Cardiac atrium fibroblast (primary cell): ENCODE results near the gene HDAC1. TPM values are rescaled to one million over a fixed set of nuclear protein-coding genes. Genes with fewer than 3 reads are reported as not detected.

ENCODE experiments used
- total RNA-seq: library from RNA; depleted of rRNA; stranded (reverse); fragments of >200 nt; gene quantifications from 2 replicates; pipeline ENCODE4 v1.2.3, GENCODE V29; 2015

The HDAC1 gene
- 67.1 and 70.9 TPM in 2 replicates for total RNA-seq

GRCh38 chr1:32291708-32292538 lies at the start of gene HDAC1:
Gene HDAC1, plus strand, starts transcription at chr1:32292083. Its CDS starts 87 bp downstream, at chr1:32292170.

DNA sequence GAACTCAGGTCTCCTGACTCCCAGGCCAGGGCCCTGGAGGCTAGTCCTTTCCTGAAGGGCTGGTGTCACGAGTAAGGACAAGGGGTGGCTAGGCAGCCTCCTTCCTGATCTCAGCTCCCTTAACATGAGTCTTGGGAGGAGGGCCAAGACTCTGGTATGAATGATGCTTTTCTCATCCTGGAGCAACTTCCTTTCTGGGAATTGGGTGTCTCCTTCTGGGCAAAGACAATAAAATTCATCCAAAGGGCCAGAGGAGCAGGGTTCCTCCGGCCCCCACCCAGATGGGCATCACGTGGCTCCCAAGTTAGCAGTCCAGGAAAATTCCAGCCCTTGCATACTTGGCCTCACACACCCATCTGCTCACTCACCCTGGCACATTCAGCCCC lies 45.0 kb upstream of the HDAC1 start, which contains the start of gene FAM167B:
Gene FAM167B, plus strand, starts transcription at position 335 of the 386 bp plus-strand sequence. CDS start 200 bp downstream, outside the sequence.

GRCh38 chr1:32250893-32251716 lies 40.8 kb upstream of the HDAC1 start, which contains the start of gene LCK:
Gene LCK, plus strand, starts transcription at chr1:32251265. Its CDS starts 23,065 bp downstream, at chr1:32274330.

GRCh38 chr1:32335790-32336590 lies 44.1 kb downstream of the HDAC1 start, which contains the start of gene MARCKSL1:
Gene MARCKSL1, minus strand, starts transcription at chr1:32336233. Its CDS starts 200 bp downstream, at chr1:32336033.

GRCh38 chr1:32362474-32363313 lies 70.8 kb downstream of the HDAC1 start, which contains the start of the genes FAM229A and TSSK3:
Gene FAM229A, minus strand, starts transcription at chr1:32362485. Its CDS starts 394 bp downstream, at chr1:32362091.
Gene TSSK3, plus strand, starts transcription at chr1:32362539. Its CDS starts 163 bp downstream, at chr1:32362702.

Other genes with a start within 250 kb of the HDAC1 start
- 5.0 and 11.4 TPM in 2 replicates for gene TMEM39B, start 219.1 kb upstream of the HDAC1 start, total RNA-seq
- 35.6 and 41.8 TPM in 2 replicates for gene KPNA6, start 184.0 kb upstream of the HDAC1 start, total RNA-seq
- gene TXLNA, start 112.4 kb upstream of the HDAC1 start, total RNA-seq, result 49.5 and 58.6 TPM in 2 replicates
- gene CCDC28B, start 91.5 kb upstream of the HDAC1 start, total RNA-seq, result 9.4 and 15.7 TPM in 2 replicates
- gene IQCC, start 86.4 kb upstream of the HDAC1 start, total RNA-seq, result 1.3 and 1.6 TPM in 2 replicates
- not detected in 2 replicates for gene DCDC2B, start 83.0 kb upstream of the HDAC1 start, total RNA-seq
- gene TMEM234, start 69.7 kb upstream of the HDAC1 start, total RNA-seq, result 11.9 and 14.7 TPM in 2 replicates
- gene EIF3I, start 69.7 kb upstream of the HDAC1 start, total RNA-seq, result 263 and 299 TPM in 2 replicates
- 2.8 TPM in 1 of 2 replicates, not detected in the other for gene FAM167B, start 44.9 kb upstream of the HDAC1 start, total RNA-seq
- 0.49 TPM in 1 of 2 replicates, not detected in the other for gene LCK, start 40.8 kb upstream of the HDAC1 start, total RNA-seq
- gene MARCKSL1, start 44.1 kb downstream of the HDAC1 start, total RNA-seq, result 268 and 400 TPM in 2 replicates
- gene FAM229A, start 70.4 kb downstream of the HDAC1 start, total RNA-seq, result 0.18 and 0.97 TPM in 2 replicates
- 0.32 TPM in 1 of 2 replicates, not detected in the other for gene TSSK3, start 70.5 kb downstream of the HDAC1 start, total RNA-seq
- gene BSDC1, start 102.4 kb downstream of the HDAC1 start, total RNA-seq, result 65.9 and 67.7 TPM in 2 replicates
- gene ZBTB8B, start 173.0 kb downstream of the HDAC1 start, total RNA-seq, result under 0.01 and 0.16 TPM in 2 replicates
- 3.7 and 4.3 TPM in 2 replicates for gene ZBTB8A, start 247.3 kb downstream of the HDAC1 start, total RNA-seq